GM19035 (cell line): ENCODE results near the gene RGL3.
"Not testable (repeated sequence)": the region's sequence is repeated elsewhere in the genome, so short reads cannot be mapped to it uniquely, and the experiment has no call there.

Experiments used
- ATAC-seq: cut with Tn5 transposase; IDR thresholded peaks from one replicate; pipeline ENCODE4 v1.9.1; 2021; ENCODE audit not compliant: unreplicated experiment

Gene RGL3, protein sequence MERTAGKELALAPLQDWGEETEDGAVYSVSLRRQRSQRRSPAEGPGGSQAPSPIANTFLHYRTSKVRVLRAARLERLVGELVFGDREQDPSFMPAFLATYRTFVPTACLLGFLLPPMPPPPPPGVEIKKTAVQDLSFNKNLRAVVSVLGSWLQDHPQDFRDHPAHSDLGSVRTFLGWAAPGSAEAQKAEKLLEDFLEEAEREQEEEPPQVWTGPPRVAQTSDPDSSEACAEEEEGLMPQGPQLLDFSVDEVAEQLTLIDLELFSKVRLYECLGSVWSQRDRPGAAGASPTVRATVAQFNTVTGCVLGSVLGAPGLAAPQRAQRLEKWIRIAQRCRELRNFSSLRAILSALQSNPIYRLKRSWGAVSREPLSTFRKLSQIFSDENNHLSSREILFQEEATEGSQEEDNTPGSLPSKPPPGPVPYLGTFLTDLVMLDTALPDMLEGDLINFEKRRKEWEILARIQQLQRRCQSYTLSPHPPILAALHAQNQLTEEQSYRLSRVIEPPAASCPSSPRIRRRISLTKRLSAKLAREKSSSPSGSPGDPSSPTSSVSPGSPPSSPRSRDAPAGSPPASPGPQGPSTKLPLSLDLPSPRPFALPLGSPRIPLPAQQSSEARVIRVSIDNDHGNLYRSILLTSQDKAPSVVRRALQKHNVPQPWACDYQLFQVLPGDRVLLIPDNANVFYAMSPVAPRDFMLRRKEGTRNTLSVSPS

DNA sequence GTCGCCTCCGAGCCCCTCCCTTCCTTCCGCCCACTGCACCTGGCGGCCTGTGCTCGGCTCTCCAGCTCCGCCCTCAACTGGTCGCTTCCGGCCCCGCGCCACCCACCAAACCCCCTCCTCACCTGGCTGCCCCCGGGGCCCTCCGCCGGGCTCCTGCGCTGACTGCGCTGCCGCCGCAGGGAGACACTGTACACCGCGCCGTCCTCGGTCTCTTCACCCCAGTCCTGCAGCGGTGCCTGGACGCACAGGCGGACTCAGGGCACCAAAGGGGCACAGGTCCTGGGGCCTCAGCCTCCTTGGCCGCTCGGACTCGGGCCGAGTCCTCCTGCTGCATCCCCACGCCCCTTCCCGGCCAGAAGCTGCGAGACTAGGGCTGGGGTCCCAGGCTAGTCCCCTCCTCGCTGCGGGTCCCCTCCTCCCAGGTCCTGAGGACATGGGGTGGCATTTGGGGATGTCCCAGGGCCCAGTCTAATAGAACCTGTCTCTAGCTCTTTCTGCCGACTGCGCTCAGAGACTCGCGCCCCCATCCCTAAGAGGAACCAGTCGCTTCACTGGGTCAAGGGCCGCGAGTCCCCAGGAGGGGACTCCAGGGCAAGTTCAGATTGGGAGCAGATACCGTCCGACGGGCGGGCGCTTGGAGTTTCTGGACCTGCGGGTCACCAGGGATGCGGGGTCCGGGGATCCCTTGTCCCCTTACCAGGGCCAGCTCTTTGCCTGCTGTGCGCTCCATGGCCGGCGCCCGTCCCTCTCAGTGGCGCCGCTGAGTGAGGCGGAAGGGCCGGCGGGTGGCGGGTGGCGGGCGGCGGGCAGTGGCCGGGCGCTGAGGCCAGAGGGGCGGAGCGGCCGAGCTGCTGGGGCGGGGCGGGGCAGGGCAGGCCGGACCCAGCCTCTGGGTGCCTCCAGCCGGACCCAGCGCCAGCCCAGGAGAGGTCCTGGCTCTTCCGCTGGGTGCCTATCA, at the start of gene RGL3:
Gene RGL3 (minus strand): TSS at position 766 of the 958 bp plus-strand sequence. CDS start 36 bp downstream, at position 730.
- ATAC-seq = no peak

DNA sequence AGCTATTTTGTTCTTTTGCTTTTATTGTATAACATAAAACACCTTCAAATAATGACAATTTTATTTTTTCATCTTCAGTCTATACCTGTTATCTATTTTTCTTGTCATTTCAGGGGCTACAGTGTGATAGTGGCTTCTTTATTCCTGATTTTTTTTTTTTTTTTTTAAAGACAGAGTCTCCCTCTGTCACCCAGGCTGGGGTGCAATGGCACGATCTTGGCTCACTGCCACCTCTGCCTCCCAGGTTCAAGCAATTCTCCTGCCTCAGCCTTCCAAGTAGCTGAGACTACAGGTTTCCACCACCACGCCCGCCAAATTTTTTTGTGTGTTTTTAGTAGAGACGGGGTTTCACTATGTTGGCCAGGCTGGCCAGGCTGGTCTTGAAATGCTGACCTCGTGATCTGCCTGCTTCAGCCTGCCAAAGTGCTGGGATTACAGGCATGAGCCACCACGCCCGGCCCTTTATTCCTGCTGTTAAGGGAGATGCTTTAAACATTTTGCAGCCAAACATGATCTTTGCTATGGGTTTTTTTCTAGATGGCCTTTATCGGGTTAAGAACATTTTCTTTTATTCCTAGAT, 49.2 kb upstream of the RGL3 start:
- ATAC-seq = not testable (repeated sequence)

DNA sequence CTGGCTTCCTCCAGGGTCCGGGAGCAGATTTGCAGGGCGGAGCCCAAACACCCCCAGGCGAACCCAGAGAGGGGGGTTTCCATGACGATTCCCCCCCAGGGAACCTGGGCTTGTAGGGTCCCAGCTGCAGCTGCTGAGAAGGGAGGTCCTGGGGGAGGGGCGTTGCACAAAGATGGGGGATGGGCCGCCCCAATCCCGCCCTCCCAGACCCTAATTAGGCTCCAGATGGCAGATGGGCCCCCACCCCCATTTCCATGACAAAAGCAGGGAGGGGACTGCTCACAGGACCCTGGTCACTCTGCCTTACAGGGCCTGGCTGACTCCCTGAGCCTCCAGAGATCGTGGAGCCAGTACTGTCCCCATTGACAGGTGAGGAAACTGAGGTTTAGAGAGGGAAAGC, 46.5 kb upstream of the RGL3 start:
- no peak for ATAC-seq

DNA sequence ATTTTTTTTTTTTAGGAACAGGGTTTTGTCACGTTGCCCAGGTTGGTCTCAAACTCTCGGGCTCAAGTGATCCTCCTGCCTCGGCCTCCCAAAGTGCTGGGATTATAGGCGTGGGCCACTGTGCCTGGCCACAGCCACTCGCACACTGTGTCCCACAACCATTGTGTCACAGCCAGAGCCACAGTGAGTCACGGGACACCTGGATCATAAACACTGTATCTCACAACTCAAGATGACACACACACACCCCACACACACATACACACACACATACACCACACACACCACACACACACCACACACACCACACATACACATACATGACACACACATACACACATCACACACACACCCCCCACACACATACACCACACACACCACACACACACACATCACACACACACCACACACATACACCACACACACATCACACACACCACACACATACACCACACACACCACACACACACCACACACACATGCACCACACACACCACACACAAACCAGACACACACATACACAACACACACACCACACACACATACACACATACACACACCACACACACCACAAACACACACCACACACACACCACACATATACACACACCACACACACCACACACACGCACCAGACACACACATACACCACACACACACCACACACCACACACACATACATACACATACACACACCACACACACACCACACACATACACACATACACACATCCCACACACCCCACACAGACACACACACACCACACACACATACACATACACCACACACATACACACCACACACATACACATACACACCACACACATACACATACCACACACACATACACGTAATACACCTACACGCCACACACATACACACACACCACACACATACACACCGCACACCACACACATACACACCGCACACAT, 45.5 kb upstream of the RGL3 start:
- ATAC-seq = no peak

DNA sequence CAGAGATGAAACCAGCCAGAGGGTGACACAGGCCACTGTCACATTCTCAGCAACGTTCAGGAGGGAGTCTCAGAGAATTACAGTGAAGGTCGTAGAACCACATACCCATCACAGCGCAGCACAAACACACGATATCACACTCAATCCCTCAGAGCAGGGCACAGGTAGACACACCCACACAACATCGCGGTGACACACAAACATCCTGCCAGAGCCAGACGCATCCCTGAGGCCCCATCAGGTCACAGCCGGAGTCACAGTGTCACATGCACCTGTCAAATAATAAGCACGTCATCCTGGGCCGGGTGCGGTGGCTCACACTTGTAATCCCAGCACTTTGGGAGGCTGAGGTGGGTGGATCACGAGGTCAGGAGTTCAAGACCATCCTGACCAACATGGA, 44.3 kb upstream of the RGL3 start:
- ATAC-seq = no peak

DNA sequence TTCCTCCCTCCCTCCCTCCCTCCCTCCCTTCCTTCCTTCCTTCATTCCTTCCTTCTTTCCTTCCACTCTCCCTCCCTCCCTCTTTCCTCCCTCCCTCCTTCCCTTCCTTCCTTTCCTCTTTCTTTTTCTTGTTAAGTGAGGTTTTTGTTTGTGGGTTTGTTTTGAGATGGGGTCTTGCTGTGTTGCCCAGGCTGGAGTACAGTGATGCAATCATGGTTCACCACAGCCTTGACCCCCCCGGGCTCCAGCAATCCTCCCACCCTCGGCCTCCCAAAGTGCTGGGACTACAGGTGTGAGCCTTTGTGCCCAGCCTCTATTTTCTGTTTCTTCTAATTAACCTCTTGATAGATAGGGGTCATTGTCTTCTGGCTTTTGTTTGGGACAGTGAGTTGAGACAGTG, 42.3 kb upstream of the RGL3 start:
- no peak for ATAC-seq

DNA sequence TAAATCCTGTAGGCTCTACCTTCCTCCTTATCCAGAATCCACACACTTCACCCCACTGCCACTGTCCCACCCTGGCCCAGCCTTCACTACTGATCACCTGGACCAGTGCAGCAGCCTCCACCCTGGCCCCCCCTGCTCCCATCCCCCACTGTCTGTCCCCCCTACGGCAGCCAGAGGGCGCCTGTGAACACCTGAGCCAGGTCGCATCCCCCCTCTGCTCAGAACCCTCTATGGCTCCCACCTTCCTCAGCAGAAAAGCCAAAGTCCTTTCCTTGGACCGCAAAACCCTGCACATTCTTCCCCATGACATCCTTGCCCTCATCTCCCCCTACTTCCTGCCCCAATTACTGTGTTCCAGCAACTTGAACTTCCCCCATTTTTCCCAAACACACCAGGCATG, 41.1 kb upstream of the RGL3 start:
- ATAC-seq = no peak

DNA sequence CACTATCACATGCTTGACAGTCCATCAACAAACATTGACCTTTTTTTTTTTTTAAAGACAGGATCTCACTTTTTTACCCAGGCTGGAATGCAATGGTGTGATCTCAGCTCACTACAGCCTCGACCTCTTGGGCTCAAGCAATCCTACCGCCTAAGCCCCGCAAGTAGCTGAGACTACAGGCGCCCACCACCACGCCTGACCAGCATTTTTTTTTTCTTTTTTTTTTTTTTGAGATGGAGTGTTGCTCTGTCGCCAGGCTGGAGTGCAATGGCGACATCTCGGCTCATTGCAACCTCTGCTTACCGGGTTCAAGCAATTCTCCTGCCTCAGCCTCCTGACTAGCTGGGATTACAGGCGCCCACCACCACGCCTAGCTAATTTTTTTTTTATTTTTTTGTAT, 39.8 kb upstream of the RGL3 start:
- not testable (repeated sequence) for ATAC-seq

DNA sequence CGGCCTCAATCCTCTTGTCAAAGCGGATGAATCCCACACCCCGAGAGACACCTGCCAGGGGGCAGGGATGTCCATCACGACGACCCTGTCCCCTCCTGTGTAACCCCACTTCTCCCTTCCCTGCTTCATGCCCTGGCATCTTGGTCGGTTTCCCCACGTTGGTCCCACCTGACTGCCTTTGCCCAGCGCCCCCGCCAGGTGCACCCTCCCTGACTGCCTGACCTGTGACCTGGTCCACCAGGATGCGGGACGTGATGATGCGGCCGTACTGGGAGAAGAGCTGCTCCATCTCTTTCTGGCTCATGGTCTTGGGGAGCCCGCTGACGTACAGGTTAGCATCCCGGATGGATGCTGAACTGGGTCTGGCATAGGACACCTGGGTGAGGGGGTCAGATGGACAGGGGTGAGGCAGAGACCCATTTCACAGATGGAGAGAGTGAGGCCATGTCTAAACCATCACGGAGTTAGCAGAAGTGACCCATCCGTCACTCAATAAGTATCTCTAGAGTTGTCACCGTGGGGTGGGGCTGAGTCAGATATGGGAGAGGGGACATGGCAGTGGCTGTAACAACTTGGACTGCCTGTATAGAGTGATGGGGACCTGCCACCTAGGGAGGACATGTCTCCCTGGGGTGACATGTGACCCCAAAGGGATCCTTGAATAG, 39.3 kb upstream of the RGL3 start:
- no peak for ATAC-seq

DNA sequence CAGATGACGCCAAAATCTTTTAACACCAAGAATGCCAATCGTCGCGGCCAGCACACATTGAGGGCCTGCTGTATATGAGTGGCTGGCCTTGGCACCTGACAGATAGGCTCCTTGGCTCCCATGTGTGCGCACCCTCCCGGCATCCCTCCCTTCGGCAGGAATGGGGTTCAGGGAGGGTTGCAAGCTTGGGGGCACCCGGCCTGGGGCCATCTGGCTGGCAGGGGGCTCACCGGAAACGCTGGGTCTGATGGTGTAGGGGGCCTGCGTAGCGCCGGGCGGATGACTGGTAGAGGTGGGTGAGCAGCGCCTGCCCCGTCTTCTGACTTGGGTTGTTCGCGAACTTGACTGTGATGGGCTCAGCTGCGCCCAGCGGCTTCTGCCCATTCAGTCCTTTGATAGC, 38.7 kb upstream of the RGL3 start:
- ATAC-seq = no peak

DNA sequence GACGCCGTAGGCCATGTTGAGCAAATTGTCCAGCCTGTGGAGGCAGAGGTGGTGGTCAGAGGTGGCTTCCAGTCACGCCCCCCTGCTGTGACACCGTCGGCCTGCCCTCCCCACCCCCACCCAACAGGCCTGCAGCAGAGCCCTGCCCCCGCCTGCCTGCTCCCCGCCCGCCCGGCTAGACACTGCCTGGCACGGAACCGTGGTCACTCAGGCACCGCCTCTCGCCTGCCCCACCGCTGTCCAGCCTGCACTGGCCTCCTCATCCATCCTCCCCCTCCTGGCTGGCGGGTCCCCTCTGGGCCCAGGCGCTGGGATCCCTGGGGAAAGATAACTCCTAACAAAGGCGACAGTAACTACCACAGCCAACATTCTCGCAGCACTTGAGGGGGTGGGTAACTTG, 38.0 kb upstream of the RGL3 start:
- no peak for ATAC-seq

DNA sequence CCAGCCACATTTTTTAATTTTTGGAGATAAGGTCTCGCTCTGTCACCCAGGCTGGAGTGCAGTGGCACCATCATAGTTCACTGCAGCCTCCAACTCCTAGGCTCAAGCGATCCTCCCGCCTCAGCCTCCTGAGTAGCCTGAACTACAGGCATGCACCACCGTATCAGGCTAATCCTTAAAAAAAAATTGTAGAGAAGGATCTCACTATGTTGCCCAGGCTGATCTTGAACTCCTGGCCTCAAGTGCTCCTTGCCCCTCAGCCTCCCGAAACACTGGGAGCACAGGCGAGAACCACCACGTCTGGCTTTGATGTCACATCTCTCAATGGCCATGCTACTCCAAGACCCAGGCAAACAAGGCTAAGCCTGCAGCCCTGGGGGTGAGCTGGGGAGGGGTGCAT, 37.5 kb upstream of the RGL3 start:
- no peak for ATAC-seq

DNA sequence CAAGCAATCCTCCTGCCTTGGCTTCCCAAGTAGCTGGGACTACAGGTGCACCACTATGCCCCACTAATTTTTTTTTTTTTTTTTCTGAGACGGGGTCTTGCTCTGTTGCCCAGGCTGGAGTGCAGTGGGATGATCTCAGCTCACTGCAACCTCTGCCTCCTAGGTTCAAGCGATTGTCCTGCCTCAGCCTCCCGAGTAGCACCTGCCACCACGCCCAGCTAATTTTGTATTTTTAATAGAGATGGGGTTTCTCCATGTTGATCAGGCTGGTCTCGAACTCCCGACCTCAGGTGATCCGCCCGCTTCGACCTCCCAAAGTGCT, 36.1 kb upstream of the RGL3 start:
- not testable (repeated sequence) for ATAC-seq

DNA sequence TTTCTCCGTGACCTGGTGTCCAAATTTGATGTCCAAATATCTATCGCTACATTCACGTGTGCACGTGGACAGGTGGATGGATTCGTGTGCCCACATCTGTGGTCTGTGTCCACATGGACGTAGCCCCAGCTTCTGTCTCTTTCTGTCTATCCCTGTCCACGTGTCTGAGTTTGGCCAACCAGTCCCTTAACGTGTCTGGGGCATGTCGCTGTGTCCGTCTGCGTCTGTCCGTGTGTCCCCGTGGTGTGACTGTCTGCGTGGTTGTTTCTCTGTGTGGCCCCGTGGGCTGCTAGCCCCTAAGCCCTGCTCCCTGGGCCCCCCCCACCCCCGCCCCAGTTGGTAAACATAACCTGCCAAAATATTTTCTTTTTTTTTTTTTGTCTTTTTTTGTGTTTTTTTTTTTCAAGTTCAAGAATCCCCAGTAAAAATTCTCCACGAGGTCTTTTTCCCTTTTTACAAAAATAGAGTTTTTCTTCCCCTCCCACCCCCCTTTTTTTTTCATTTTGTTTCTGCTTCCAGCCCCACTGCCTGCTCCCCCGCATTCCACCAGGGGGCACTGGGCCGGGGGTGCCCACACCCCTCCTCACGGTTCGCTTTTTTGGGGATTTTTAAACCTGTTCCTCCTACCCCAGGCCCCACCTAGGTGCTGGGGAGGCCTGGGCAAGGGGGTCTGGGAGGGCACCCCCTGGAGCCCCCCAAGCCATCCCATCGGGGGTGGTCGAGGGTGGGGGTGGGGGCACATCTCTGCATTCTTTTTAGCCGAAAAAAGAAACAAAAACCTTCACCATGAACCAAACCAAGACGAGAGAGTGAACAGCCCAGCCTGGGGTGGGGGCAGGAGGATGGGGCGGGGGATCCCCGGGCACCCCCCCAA, 34.6 kb upstream of the RGL3 start:
- ATAC-seq = no peak

DNA sequence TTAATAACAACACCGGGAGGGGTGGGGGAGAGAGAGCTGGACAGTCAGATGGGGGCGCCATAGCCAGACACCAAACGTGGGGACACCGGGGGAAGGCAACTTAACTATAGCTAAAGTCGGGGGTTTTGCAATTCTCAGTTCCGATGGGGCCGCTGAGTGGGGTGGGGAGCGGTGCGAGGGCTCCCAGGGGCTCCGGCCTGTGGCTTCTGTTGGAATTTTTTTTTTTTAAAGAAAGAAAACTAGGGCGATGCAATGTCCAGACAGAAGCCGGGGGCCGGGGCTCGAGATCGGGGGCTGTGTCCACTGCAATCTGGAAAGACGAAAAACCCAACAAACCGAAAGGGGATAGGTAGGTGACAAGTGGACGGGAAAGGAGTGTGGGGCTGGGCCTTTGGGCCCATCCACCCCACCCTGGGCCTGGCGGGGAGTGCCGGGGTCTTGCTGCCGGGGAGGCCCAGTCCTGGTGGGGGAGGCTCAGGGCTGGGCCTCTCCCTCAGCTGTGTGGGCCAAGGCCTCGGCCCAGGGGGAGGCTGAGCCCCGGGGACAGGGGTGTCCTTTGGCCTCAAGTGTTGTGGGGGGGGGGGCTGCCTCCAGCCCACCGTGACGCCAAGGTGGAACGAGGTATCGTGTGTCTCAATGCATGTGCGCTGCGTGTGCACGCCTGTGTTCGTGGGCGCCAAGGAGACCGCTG, 33.7 kb upstream of the RGL3 start:
- ATAC-seq = no peak

DNA sequence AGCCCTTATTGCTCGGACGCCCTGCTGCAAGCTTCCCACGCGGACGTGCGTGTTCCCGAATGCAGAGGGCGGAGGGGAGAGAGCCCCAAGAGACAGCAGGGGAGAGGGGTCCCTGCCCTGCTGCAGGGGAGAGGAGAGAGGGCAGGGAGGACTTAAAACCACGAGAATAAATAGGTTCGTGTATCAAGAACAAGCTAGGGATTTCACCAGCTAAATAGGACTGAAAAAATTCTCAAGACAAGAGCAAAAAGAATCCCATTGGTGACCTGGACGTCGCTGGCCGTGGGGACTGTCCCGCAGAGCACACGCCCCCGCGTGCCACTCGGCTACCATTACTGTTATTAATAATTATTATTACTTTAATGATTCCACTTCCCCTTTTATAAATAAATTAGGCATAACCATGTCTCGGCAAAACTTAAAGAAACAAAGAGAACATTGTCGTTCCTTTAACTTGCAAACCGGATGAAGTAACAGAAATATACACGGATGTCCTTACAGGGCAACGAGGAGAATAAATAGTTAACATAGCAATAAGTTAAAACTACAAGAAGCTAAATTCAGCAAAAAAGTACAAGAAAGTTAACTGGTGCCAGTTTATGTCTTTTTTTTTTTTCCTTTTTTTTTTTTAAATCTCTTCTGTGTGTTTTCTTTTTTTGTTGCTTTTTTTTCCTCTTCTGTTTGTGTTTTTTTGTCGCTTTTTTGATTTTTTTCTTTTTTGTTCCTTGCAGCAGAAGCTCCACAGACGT, 32.9 kb upstream of the RGL3 start:
- no peak for ATAC-seq

DNA sequence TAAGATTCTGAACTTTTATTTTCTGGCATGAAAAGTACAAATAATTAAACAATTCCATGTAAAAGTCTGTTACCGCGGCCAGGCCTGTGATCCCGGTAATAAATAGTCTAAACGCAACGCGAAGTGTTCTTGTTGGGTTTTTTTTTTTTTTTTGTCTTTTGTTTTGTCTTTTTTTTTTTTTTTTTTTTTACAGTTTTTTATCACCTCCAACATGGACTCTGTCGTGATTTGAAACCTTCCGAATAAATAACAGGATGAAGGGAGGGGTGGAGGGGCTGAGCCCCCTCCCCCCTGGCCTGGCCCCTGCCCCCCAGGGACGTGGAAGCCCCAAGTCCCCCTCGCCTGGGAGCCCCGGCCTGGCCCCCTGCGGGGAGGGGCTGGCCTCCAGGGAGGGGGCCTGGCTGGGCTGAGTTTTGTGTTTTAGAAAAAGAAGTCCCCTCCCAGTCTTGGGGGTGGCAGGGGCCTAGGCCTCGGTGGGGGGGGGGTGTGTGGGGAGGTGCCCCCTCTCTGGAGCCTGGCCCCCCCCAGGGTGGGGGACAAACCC, 32.3 kb upstream of the RGL3 start:
- ATAC-seq = no peak
